Measurements from ENCODE around the gene LRP1-AS.

LRP1-AS gene

GRCh38 chr12:57162553-57163125 is 15.2 kb upstream of the LRP1-AS start:
- DNase-seq (ENCODE audit: low read depth, low spot score): no peak
- H3K27ac ChIP-seq: no peak overlapping the region

GRCh38 chr12:57161491-57161890 is 14.1 kb upstream of the LRP1-AS start:
- no peak for DNase-seq (ENCODE audit: low read depth, low spot score)
- H3K27ac ChIP-seq: no peak overlapping the region

- DNase-seq (ENCODE audit: low read depth, low spot score): no peak
- H3K27ac ChIP-seq: no peak overlapping the region
Measured at GRCh38 chr12:57160741-57161140, 13.3 kb upstream of the LRP1-AS start.

- H3K27ac ChIP-seq: no peak overlapping the region
- no peak for DNase-seq (ENCODE audit: low read depth, low spot score)
Measured at GRCh38 chr12:57160040-57160439, 12.6 kb upstream of the LRP1-AS start.

GRCh38 chr12:57159311-57159710 is 11.9 kb upstream of the LRP1-AS start:
- DNase-seq (ENCODE audit: low read depth, low spot score): no peak
- H3K27ac ChIP-seq: no peak overlapping the region

GRCh38 chr12:57158665-57159064 is 11.2 kb upstream of the LRP1-AS start:
- no peak for DNase-seq (ENCODE audit: low read depth, low spot score)
- no peak overlapping the region for H3K27ac ChIP-seq

GRCh38 chr12:57158186-57158585 is 10.8 kb upstream of the LRP1-AS start:
- no peak for DNase-seq (ENCODE audit: low read depth, low spot score)
- no peak overlapping the region for H3K27ac ChIP-seq

- DNase-seq (ENCODE audit: low read depth, low spot score): no peak
- no peak overlapping the region for H3K27ac ChIP-seq
Measured at GRCh38 chr12:57157588-57158173, 10.3 kb upstream of the LRP1-AS start.

- H3K27ac ChIP-seq: no peak overlapping the region
- DNase-seq (ENCODE audit: low read depth, low spot score): no peak
Measured at GRCh38 chr12:57156701-57157403, 9.4 kb upstream of the LRP1-AS start.

- H3K27ac ChIP-seq: no peak overlapping the region
- DNase-seq (ENCODE audit: low read depth, low spot score): no peak
Measured at GRCh38 chr12:57154804-57155434, 7.5 kb upstream of the LRP1-AS start.

GRCh38 chr12:57154076-57154475 is 6.7 kb upstream of the LRP1-AS start:
- H3K27ac ChIP-seq: no peak overlapping the region
- no peak for DNase-seq (ENCODE audit: low read depth, low spot score)

GRCh38 chr12:57153415-57153997 is 6.1 kb upstream of the LRP1-AS start:
- H3K27ac ChIP-seq: no peak overlapping the region

GRCh38 chr12:57152639-57153038 is 5.2 kb upstream of the LRP1-AS start:
- peak overlapping the region; percentile 79 for H3K27ac ChIP-seq
- no peak for DNase-seq (ENCODE audit: low read depth, low spot score)

More at GRCh38 chr12:57153415-57153997, 6.1 kb upstream of the LRP1-AS start:
- no peak for DNase-seq (ENCODE audit: low read depth, low spot score)

- no peak for DNase-seq (ENCODE audit: low read depth, low spot score)
- H3K27ac ChIP-seq: peak overlapping the region; percentile 79
Measured at GRCh38 chr12:57151741-57152630, 4.6 kb upstream of the LRP1-AS start.

GRCh38 chr12:57150400-57151000 is 3.1 kb upstream of the LRP1-AS start:
- H3K27ac ChIP-seq: no peak overlapping the region
- no peak for DNase-seq (ENCODE audit: low read depth, low spot score)

GRCh38 chr12:57149245-57149900 is 2.0 kb upstream of the LRP1-AS start:
- no peak for DNase-seq (ENCODE audit: low read depth, low spot score)
- H3K27ac ChIP-seq: no peak overlapping the region

GRCh38 chr12:57148469-57149244 is 1.2 kb upstream of the LRP1-AS start:
- no peak for DNase-seq (ENCODE audit: low read depth, low spot score)
- no peak overlapping the region for H3K27ac ChIP-seq

- H3K27ac ChIP-seq: no peak overlapping the region
- DNase-seq (ENCODE audit: low read depth, low spot score): no peak
Measured at GRCh38 chr12:57146092-57146491, 1.3 kb downstream of the LRP1-AS start.

All from epithelial cell of prostate (primary cell).